Neuron (in vitro differentiated cells): ENCODE measurements around the gene FRMD4A.

ENCODE experiments used
- H2AFZ ChIP-seq: one replicate; pipeline ENCODE4 v1.6.1; 2013; ENCODE audit warnings: low read depth, mild to moderate bottlenecking, inconsistent platforms, low read length, moderate library complexity
- H3K27me3 ChIP-seq: one replicate; pipeline ENCODE4 v1.6.1; 2013; ENCODE audit warnings: low read length; ENCODE audit not compliant: insufficient read depth
- H3K36me3 ChIP-seq: one replicate; pipeline ENCODE4 v1.6.1; 2013; ENCODE audit warnings: low read length; ENCODE audit not compliant: insufficient read depth
- H3K4me1 ChIP-seq: one replicate; pipeline ENCODE4 v1.6.1; 2013; ENCODE audit warnings: low read length; ENCODE audit not compliant: insufficient read depth
- H3K4me3 ChIP-seq: 2 replicates; pipeline ENCODE4 v1.5.1; 2013; ENCODE audit warnings: mild to moderate bottlenecking, low read length, moderate library complexity
- H3K9me3 ChIP-seq: one replicate; pipeline ENCODE4 v1.6.1; 2013; ENCODE audit warnings: low read length

FRMD4A gene

GRCh38 chr10:13997650-13998049 is 333.1 kb downstream of the FRMD4A start:
- Histone ChIP-seq H3K36me3 (no peaks in the 10 kb centered on the region), H2AFZ (no peak overlapping the region), H3K4me3 (no peak overlapping the region), H3K9me3 (peaks cover 3% of the 10 kb centered on the region), H3K27me3 (no peaks in the 10 kb centered on the region), H3K4me1 (peaks cover 7% of the 10 kb centered on the region)

- H3K4me3 ChIP-seq: no peak overlapping the region
- H3K9me3 ChIP-seq: peaks cover 3% of the 10 kb centered on the region
- no peaks in the 10 kb centered on the region for H3K36me3 ChIP-seq
- H3K4me1 ChIP-seq: peaks cover 16% of the 10 kb centered on the region
- H3K27me3 ChIP-seq: no peaks in the 10 kb centered on the region
- H2AFZ ChIP-seq: no peak overlapping the region
Observed at GRCh38 chr10:13994932-13995331, 335.8 kb downstream of the FRMD4A start.

GRCh38 chr10:13993673-13994089 is 337.0 kb downstream of the FRMD4A start:
- H3K4me1 ChIP-seq: peaks cover 16% of the 10 kb centered on the region
- no peak overlapping the region for H3K4me3 ChIP-seq
- no peak overlapping the region for H2AFZ ChIP-seq
- H3K36me3 ChIP-seq: no peaks in the 10 kb centered on the region
- H3K27me3 ChIP-seq: no peaks in the 10 kb centered on the region
- peaks cover under 1% of the 10 kb centered on the region for H3K9me3 ChIP-seq

GRCh38 chr10:13993169-13993568 is 337.6 kb downstream of the FRMD4A start:
- Histone ChIP-seq H3K4me3 (no peak overlapping the region), H3K27me3 (no peaks in the 10 kb centered on the region), H3K36me3 (no peaks in the 10 kb centered on the region), H3K9me3 (no peaks in the 10 kb centered on the region), H3K4me1 (peaks cover 16% of the 10 kb centered on the region), H2AFZ (no peak overlapping the region)

GRCh38 chr10:13991353-13991752 is 339.4 kb downstream of the FRMD4A start:
- H3K4me3 ChIP-seq: no peak overlapping the region
- H3K36me3 ChIP-seq: no peaks in the 10 kb centered on the region
- H2AFZ ChIP-seq: no peak overlapping the region
- H3K27me3 ChIP-seq: no peaks in the 10 kb centered on the region
- H3K9me3 ChIP-seq: no peaks in the 10 kb centered on the region
- peaks cover 26% of the 10 kb centered on the region for H3K4me1 ChIP-seq

- H2AFZ ChIP-seq: no peak overlapping the region
- H3K4me3 ChIP-seq: no peak overlapping the region
Observed at GRCh38 chr10:13990946-13991345, 339.8 kb downstream of the FRMD4A start.

GRCh38 chr10:13990392-13990805 is 340.3 kb downstream of the FRMD4A start:
- Histone ChIP-seq H3K4me3 (no peak overlapping the region), H3K4me1 (peaks cover 26% of the 10 kb centered on the region), H3K36me3 (no peaks in the 10 kb centered on the region), H2AFZ (no peak overlapping the region), H3K9me3 (no peaks in the 10 kb centered on the region), H3K27me3 (no peaks in the 10 kb centered on the region)

More at GRCh38 chr10:13990946-13991345, 339.8 kb downstream of the FRMD4A start:
- Histone ChIP-seq H3K36me3 (no peaks in the 10 kb centered on the region), H3K4me1 (peaks cover 26% of the 10 kb centered on the region), H3K9me3 (no peaks in the 10 kb centered on the region), H3K27me3 (no peaks in the 10 kb centered on the region)

- Histone ChIP-seq H3K27me3 (no peaks in the 10 kb centered on the region), H3K9me3 (no peaks in the 10 kb centered on the region), H3K4me1 (peaks cover 26% of the 10 kb centered on the region), H2AFZ (no peak overlapping the region), H3K4me3 (no peak overlapping the region), H3K36me3 (no peaks in the 10 kb centered on the region)
Observed at GRCh38 chr10:13989616-13990015, 341.1 kb downstream of the FRMD4A start.

GRCh38 chr10:13987446-13987845 is 343.3 kb downstream of the FRMD4A start:
- no peaks in the 10 kb centered on the region for H3K36me3 ChIP-seq
- H2AFZ ChIP-seq: no peak overlapping the region
- no peaks in the 10 kb centered on the region for H3K27me3 ChIP-seq
- H3K9me3 ChIP-seq: no peaks in the 10 kb centered on the region
- peaks cover 26% of the 10 kb centered on the region for H3K4me1 ChIP-seq
- H3K4me3 ChIP-seq: no peak overlapping the region

GRCh38 chr10:13984647-13985155 is 346.0 kb downstream of the FRMD4A start:
- H2AFZ ChIP-seq: no peak overlapping the region
- no peaks in the 10 kb centered on the region for H3K27me3 ChIP-seq
- H3K36me3 ChIP-seq: no peaks in the 10 kb centered on the region
- H3K4me3 ChIP-seq: no peak overlapping the region
- peaks cover 14% of the 10 kb centered on the region for H3K4me1 ChIP-seq
- no peaks in the 10 kb centered on the region for H3K9me3 ChIP-seq

GRCh38 chr10:13983035-13983434 is 347.7 kb downstream of the FRMD4A start:
- Histone ChIP-seq H3K4me3 (no peak overlapping the region), H3K36me3 (no peaks in the 10 kb centered on the region), H3K4me1 (peaks cover 15% of the 10 kb centered on the region), H2AFZ (no peak overlapping the region), H3K9me3 (peaks cover 2% of the 10 kb centered on the region), H3K27me3 (no peaks in the 10 kb centered on the region)

GRCh38 chr10:13978533-13979115 is 352.1 kb downstream of the FRMD4A start:
- H3K4me1 ChIP-seq: peaks cover 6% of the 10 kb centered on the region
- no peaks in the 10 kb centered on the region for H3K36me3 ChIP-seq
- no peak overlapping the region for H2AFZ ChIP-seq
- H3K4me3 ChIP-seq: no peak overlapping the region
- H3K27me3 ChIP-seq: no peaks in the 10 kb centered on the region
- peaks cover 4% of the 10 kb centered on the region for H3K9me3 ChIP-seq

- Histone ChIP-seq H3K27me3 (no peaks in the 10 kb centered on the region), H3K4me1 (peaks cover 6% of the 10 kb centered on the region), H2AFZ (no peak overlapping the region), H3K36me3 (no peaks in the 10 kb centered on the region), H3K9me3 (peaks cover 4% of the 10 kb centered on the region), H3K4me3 (no peak overlapping the region)
Observed at GRCh38 chr10:13977861-13978532, 352.7 kb downstream of the FRMD4A start.
